ENCODE data around the gene MAML2. TPM values are rescaled to one million over a fixed set of nuclear protein-coding genes. Genes with fewer than 3 reads are reported as not detected.

Gene MAML2
- total and polyA plus RNA-seq, 4 donors, result 3.8 to 41.8 (median 13.7) TPM

DNA sequence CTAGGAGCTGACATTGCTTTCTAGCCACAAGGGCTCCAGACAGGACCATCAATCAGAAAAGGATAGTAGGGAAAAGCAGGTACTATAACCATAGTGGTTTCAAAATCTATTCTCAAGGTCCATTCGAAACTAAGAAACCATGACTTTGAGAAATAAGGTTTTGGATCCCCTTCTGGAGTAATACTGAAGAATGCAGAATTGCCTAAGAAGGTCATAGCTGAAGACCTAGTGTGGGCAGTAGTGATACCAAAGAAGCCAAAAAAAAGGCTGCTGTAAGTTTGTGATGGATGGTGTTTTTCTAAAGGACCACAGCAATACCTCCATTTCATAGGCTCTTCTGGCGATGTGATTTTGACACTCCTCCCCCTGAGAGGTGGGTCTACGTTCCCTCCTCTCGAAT is 163.1 kb downstream of the MAML2 start:
- peaks cover 0 to 3% (median 0%) of the 10 kb centered on the region in 4 donors for H3K36me3 ChIP-seq (ENCODE audit: control insufficient read depth in 4 of 4, insufficient read depth in 4 of 4, low read length in 4 of 4)
- TF ChIP-seq, protein P1, sequence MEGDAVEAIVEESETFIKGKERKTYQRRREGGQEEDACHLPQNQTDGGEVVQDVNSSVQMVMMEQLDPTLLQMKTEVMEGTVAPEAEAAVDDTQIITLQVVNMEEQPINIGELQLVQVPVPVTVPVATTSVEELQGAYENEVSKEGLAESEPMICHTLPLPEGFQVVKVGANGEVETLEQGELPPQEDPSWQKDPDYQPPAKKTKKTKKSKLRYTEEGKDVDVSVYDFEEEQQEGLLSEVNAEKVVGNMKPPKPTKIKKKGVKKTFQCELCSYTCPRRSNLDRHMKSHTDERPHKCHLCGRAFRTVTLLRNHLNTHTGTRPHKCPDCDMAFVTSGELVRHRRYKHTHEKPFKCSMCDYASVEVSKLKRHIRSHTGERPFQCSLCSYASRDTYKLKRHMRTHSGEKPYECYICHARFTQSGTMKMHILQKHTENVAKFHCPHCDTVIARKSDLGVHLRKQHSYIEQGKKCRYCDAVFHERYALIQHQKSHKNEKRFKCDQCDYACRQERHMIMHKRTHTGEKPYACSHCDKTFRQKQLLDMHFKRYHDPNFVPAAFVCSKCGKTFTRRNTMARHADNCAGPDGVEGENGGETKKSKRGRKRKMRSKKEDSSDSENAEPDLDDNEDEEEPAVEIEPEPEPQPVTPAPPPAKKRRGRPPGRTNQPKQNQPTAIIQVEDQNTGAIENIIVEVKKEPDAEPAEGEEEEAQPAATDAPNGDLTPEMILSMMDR (IDR thresholded peaks at IDR 0.05; ENCODE audit: control extremely low read depth, extremely low read depth), result no peak
- H3K27ac ChIP-seq (ENCODE audit: low read depth in 1 of 2, low read length in 1 of 2), result no peak overlapping the region
- H3K27me3 ChIP-seq (ENCODE audit: control insufficient read depth in 3 of 3, insufficient read depth in 3 of 3, low read length in 2 of 3), result no peaks in the 10 kb centered on the region
- 95 to 97% methylated on average over 4 of the region's 4 CpGs for WGBS, 2 donors
- H3K4me1 ChIP-seq (ENCODE audit: control insufficient read depth in 5 of 5, insufficient read depth in 5 of 5, low read length in 5 of 5), result peaks cover 0 to 2% (median 0%) of the 10 kb centered on the region in 5 donors
- H3K9me3 ChIP-seq (ENCODE audit: control insufficient read depth in 4 of 4, insufficient read depth in 3 of 4, low read length in 3 of 4), result no peaks in the 10 kb centered on the region
- no peak overlapping the region for H3K9ac ChIP-seq (ENCODE audit: insufficient read depth in 1 of 2, low read length in 2 of 2)
- ATAC-seq (ENCODE audit: insufficient read depth, low FRiP score) (no peak), DNase-seq (no peak)
- H3K4me3 ChIP-seq, result no peak overlapping the region

DNA sequence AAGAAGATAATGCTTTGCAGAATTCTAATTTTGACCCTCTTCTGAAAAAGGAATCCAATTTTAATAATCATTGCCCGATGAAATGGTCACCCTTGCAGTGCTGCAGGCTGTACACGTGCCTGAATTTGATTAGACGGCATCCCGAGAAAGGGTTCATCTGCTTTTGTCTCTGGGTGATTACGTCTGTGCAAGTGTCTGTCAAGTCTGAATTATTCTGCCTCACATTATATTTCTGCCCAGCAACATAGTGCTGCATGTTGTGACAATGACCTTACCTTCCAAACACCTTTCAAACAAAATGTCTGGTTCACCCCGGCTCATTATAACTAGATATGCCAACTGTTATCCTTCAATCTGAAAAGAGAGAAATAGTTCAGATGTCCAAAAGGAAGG is 164.1 kb downstream of the MAML2 start:
- no peak overlapping the region for H3K27ac ChIP-seq (ENCODE audit: low read depth in 1 of 2, low read length in 1 of 2)
- TF ChIP-seq, protein P1 (IDR thresholded peaks at IDR 0.05; ENCODE audit: control extremely low read depth, extremely low read depth), result no peak
- H3K27me3 ChIP-seq (ENCODE audit: control insufficient read depth in 3 of 3, insufficient read depth in 3 of 3, low read length in 2 of 3), result no peaks in the 10 kb centered on the region
- ATAC-seq (ENCODE audit: insufficient read depth, low FRiP score) (no peak), DNase-seq (no peak)
- H3K4me3 ChIP-seq, result no peak overlapping the region
- WGBS, 2 donors, result 88 to 91% methylated on average over 6 of the region's 6 CpGs
- H3K9ac ChIP-seq (ENCODE audit: insufficient read depth in 1 of 2, low read length in 2 of 2), result no peak overlapping the region
- peaks cover 0 to 2% (median 0%) of the 10 kb centered on the region in 5 donors for H3K4me1 ChIP-seq (ENCODE audit: control insufficient read depth in 5 of 5, insufficient read depth in 5 of 5, low read length in 5 of 5)
- peaks cover 0 to 3% (median 0%) of the 10 kb centered on the region in 4 donors for H3K36me3 ChIP-seq (ENCODE audit: control insufficient read depth in 4 of 4, insufficient read depth in 4 of 4, low read length in 4 of 4)
- H3K9me3 ChIP-seq (ENCODE audit: control insufficient read depth in 4 of 4, insufficient read depth in 3 of 4, low read length in 3 of 4), result no peaks in the 10 kb centered on the region

DNA sequence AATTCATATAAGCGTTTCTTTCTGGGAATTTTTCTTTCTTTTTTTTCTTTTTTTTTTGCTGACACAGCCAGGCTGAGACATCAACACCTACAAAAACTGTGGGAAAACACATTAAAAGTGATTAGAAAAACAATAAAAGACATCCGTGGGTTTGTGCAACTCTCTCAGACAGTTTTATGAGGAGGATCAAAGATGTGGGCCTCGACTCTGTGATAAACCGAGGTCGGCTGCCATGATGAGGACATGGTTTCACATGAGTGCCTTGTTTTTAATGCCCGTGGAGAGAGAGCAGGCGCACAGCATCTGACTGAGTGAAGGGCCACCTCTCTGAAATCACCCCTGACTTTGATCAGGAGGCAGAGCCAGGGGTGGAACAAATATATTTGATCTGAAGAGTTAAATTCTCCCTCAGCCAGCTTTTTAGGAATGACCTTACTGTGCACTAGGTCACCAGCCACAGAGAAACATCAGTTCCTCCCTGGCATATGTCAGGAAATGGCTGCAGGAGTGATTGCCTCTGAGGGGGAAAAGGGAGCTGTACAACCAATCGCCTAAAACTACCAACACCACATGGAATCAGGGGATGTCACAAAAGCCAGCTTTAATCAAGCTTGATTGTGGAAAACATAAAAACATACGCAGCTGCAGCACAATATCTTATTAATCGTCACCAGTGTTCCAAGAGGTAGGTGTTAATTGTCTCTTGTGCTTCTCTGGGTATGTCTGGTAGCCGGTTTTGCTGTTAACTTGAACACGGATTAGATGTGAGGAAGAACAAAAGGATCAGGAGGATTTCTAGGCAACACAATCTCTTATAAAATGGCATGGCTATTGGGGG is 164.7 kb downstream of the MAML2 start:
- Histone ChIP-seq H3K9me3 (ENCODE audit: control insufficient read depth in 4 of 4, insufficient read depth in 3 of 4, low read length in 3 of 4) (no peaks in the 10 kb centered on the region), H3K27me3 (ENCODE audit: control insufficient read depth in 3 of 3, insufficient read depth in 3 of 3, low read length in 2 of 3) (no peaks in the 10 kb centered on the region), H3K9ac (ENCODE audit: insufficient read depth in 1 of 2, low read length in 2 of 2) (no peak overlapping the region), H3K27ac (ENCODE audit: low read depth in 1 of 2, low read length in 1 of 2) (no peak overlapping the region), H3K4me3 (no peak overlapping the region), H3K36me3 (ENCODE audit: control insufficient read depth in 4 of 4, insufficient read depth in 4 of 4, low read length in 4 of 4) (peaks cover 0 to 3% (median 0%) of the 10 kb centered on the region in 4 donors), H3K4me1 (ENCODE audit: control insufficient read depth in 5 of 5, insufficient read depth in 5 of 5, low read length in 5 of 5) (peaks cover 0 to 2% (median 0%) of the 10 kb centered on the region in 5 donors)
- WGBS, 2 donors, result 81 to 82% methylated on average over 12 of the region's 12 CpGs
- DNase-seq (no peak), ATAC-seq (ENCODE audit: insufficient read depth, low FRiP score) (no peak)
- TF ChIP-seq, protein P1 (IDR thresholded peaks at IDR 0.05; ENCODE audit: control extremely low read depth, extremely low read depth), result no peak
